Left ventricle myocardium inferior (tissue), 1 donor: Measurements from ENCODE around the gene ZC3H7B. TPM values are rescaled to one million over a fixed set of nuclear protein-coding genes. Genes with fewer than 3 reads are reported as not detected.

Experiments
- DNase-seq: peaks from one replicate; pipeline ENCODE4 v3.0.0-alpha.2; 2020
- H3K27ac ChIP-seq: fragments of 200-600 bp; replicated peaks from 2 replicates; pipeline ENCODE4 v1.8.0; 2021
- H3K27me3 ChIP-seq: fragments of 200-600 bp; 2 replicates; pipeline ENCODE4 v1.8.0; 2021; ENCODE audit warnings: low read depth
- H3K36me3 ChIP-seq: fragments of 200-600 bp; 2 replicates; pipeline ENCODE4 v1.8.0; 2021
- H3K4me1 ChIP-seq: fragments of 200-600 bp; 2 replicates; pipeline ENCODE4 v1.8.0; 2021
- H3K4me3 ChIP-seq: fragments of 200-600 bp; 2 replicates; pipeline ENCODE4 v1.8.0; 2021; ENCODE audit warnings: mild to moderate bottlenecking, moderate library complexity
- H3K9me3 ChIP-seq: fragments of 200-600 bp; replicated peaks from 2 replicates; pipeline ENCODE4 v1.8.0; 2021
- CTCF ChIP-seq: fragments of 200-600 bp; IDR thresholded peaks from 2 replicates; pipeline ENCODE4 v1.8.0; 2021; ENCODE audit warnings: antibody characterized with exemption, mild to moderate bottlenecking, borderline replicate concordance
- intact Hi-C: fragments of 100-400 bp; cut with micrococcal nuclease; formaldehyde crosslinking; loops from one replicate; pipeline ENCODE4 v1.11.0; 2022
- total RNA-seq: library from RNA; stranded (reverse); fragmentation: NEBNext Ultra II Directional; extraction: Animal tissue kit (Norgen Biotek cat#: 25700); gene quantifications from one replicate; pipeline ENCODE4 v1.2.1, GENCODE V29; 2021
- donor health status: DM: no; HTN: yes; CAD: no; lungs with severe emphysema.

Gene ZC3H7B
- total RNA-seq, 1 donor from 2014 or later: 39.1 TPM

- intact Hi-C loops: no loop called here
- Histone ChIP-seq H3K4me3 (no peak overlapping the region), H3K27me3 (no peaks in the 10 kb centered on the region), H3K4me1 (peaks cover 13% of the 10 kb centered on the region), H3K9me3 (no peaks in the 10 kb centered on the region), H3K36me3 (peaks cover 49% of the 10 kb centered on the region), H3K27ac (no peak overlapping the region)
- TF ChIP-seq CTCF: no peak
- no peak for DNase-seq
Observed at GRCh38 chr22:41320416-41321240, 19.3 kb downstream of the ZC3H7B start.

GRCh38 chr22:41324821-41325528 lies 23.6 kb downstream of the ZC3H7B start:
- no peak for DNase-seq
- intact Hi-C loops: no loop called here
- Histone ChIP-seq H3K27ac (no peak overlapping the region), H3K4me1 (peaks cover 4% of the 10 kb centered on the region), H3K4me3 (no peak overlapping the region), H3K27me3 (no peaks in the 10 kb centered on the region), H3K9me3 (no peaks in the 10 kb centered on the region), H3K36me3 (peaks cover 80% of the 10 kb centered on the region)
- no peak for TF ChIP-seq CTCF

- no peaks in the 10 kb centered on the region for H3K27me3 ChIP-seq
- no peaks in the 10 kb centered on the region for H3K9me3 ChIP-seq
- H3K27ac ChIP-seq: no peak overlapping the region
- DNase-seq: no peak
- intact Hi-C loops: no loop called here
- peaks cover 86% of the 10 kb centered on the region for H3K36me3 ChIP-seq
- TF ChIP-seq CTCF: no peak
- H3K4me1 ChIP-seq: peaks cover 10% of the 10 kb centered on the region
- no peak overlapping the region for H3K4me3 ChIP-seq
Observed at GRCh38 chr22:41327124-41327523, 25.8 kb downstream of the ZC3H7B start.

GRCh38 chr22:41330169-41330568 lies 28.8 kb downstream of the ZC3H7B start:
- Histone ChIP-seq H3K4me1 (peaks cover 26% of the 10 kb centered on the region), H3K27ac (peak overlapping the region; percentile 36), H3K4me3 (no peak overlapping the region), H3K27me3 (no peaks in the 10 kb centered on the region), H3K36me3 (peaks cover 80% of the 10 kb centered on the region), H3K9me3 (no peaks in the 10 kb centered on the region)
- intact Hi-C loops: no loop called here
- TF ChIP-seq CTCF: no peak
- no peak for DNase-seq

- no peaks in the 10 kb centered on the region for H3K9me3 ChIP-seq
- no peak overlapping the region for H3K27ac ChIP-seq
- no peaks in the 10 kb centered on the region for H3K27me3 ChIP-seq
- peaks cover 61% of the 10 kb centered on the region for H3K36me3 ChIP-seq
- intact Hi-C loops: no loop called here
- H3K4me1 ChIP-seq: peaks cover 36% of the 10 kb centered on the region
- no peak for TF ChIP-seq CTCF
- DNase-seq: no peak
- no peak overlapping the region for H3K4me3 ChIP-seq
Observed at GRCh38 chr22:41332217-41332939, 31.1 kb downstream of the ZC3H7B start.
